ENCODE data around the gene TAX1BP1.

GRCh38 chr7:27745064-27745583 is 5.2 kb downstream of the TAX1BP1 start:
- TF ChIP-seq CTCF (IDR thresholded peaks at IDR 0.05) (peak; percentile 55 to 65 (median 58)), POLR2A (IDR thresholded peaks at IDR 0.05) (no peak)
